ENCODE results near the gene HIGD2A. TPM values are rescaled to one million over a fixed set of nuclear protein-coding genes. Genes with fewer than 3 reads are reported as not detected.

Gene HIGD2A
- total and polyA plus RNA-seq, 2 of the 13 experiments (the other 11 are each of a cell fraction or from before 2014, with no cell fraction given) = 89.2 to 146 TPM

DNA sequence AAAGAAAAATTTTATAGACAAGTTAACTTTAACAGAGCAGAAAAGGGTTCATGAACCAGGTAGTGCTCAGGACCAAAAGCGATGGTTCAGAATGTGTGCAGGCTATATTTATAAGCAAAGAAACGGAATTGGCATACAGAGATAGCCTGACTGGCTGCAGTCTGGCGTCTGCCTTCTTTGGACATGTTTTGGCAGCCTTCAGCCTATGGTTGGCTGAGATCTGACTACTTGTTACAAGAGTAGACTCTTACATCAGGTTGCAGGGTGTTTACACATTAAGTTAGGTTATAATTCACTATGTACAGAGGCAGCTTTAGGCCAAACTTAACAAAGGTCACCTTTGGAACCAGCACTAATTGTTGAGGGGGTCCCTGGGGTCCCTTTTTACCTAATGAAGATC is 7.1 kb upstream of the HIGD2A start:
- Histone ChIP-seq H3K4me3 (replicated peaks in 1 of 3; ENCODE audit: insufficient read depth in 1 of 3, low read depth in 2 of 3, low read length in 3 of 3) (no peak overlapping the region), H2AFZ (ENCODE audit: low read length) (no peak overlapping the region), H3K4me2 (ENCODE audit: low read depth, low read length) (no peak overlapping the region), H3K79me2 (ENCODE audit: insufficient read depth, low read length) (peaks cover 16% of the 10 kb centered on the region), H3K9me3 (ENCODE audit: low read length) (no peaks in the 10 kb centered on the region), H3K27me3 (ENCODE audit: control insufficient read depth in 1 of 2, insufficient read depth in 2 of 2, low read length in 2 of 2) (no peaks in the 10 kb centered on the region), H3K4me1 (ENCODE audit: insufficient read depth, low read length) (peaks cover 8% of the 10 kb centered on the region), H3K27ac (ENCODE audit: extremely low read length, insufficient read depth, low read length) (no peak overlapping the region), H3K36me3 (replicated peaks in 1 of 2; ENCODE audit: control insufficient read depth in 1 of 2, insufficient read depth in 2 of 2, low read length in 2 of 2) (peaks cover 18 to 54% of the 10 kb centered on the region in 2 experiments), H3K9ac (ENCODE audit: insufficient read depth, low read depth, low read length) (no peak overlapping the region), H4K20me1 (ENCODE audit: insufficient read depth, low read length) (peaks cover 11% of the 10 kb centered on the region; the same call in 1 of the 2 replicates)
- FAIRE-seq = no peak
- no TSS peak for BruUV-seq (replicated peaks)
- no peak for ATAC-seq
- no peak for DNase-seq (ENCODE audit: low spot score)
- intact Hi-C loops (cut with micrococcal nuclease; ENCODE audit: unreplicated experiment) = no loop called here
- in situ Hi-C loops (cut with HindIII; ENCODE audit: extremely low pct_ligation_motif_present, low pct_unique_long_range_greater_than_20kb) = no loop called here
- TF ChIP-seq EZH2 (conservative IDR thresholded peaks at IDR 0.05; ENCODE audit: low read depth, low read length) = no peak
- TF ChIP-seq JUND (CRISPR knock-in tag; IDR thresholded peaks at IDR 0.05) = no peak
- no peak for TF ChIP-seq SNRNP70 (IDR thresholded peaks at IDR 0.05; ENCODE audit: low read depth, low read length)
- TF ChIP-seq MED13 (CRISPR knock-in tag; IDR thresholded peaks at IDR 0.05) = no peak
- WGBS (ENCODE audit: low lambda C conversion rate) = 92% methylated on average over 3 of the region's 3 CpGs
- ChIA-PET POLR2A (interaction anchor here (1.6 kb wide), 1 partner anchor 19 kb away, joined by 6 read pairs; the partner anchor contains the start of gene KIAA1191), CTCF (ENCODE audit: low intra/inter-chr PET ratio, low total read pairs) (no interaction called here)

- Histone ChIP-seq H3K4me2 (ENCODE audit: low read depth, low read length) (no peak overlapping the region), H4K20me1 (ENCODE audit: insufficient read depth, low read length) (peaks cover 11% of the 10 kb centered on the region; the same call in 1 of the 2 replicates), H3K79me2 (ENCODE audit: insufficient read depth, low read length) (peaks cover 21% of the 10 kb centered on the region), H3K27ac (ENCODE audit: extremely low read length, insufficient read depth, low read length) (no peak overlapping the region), H2AFZ (ENCODE audit: low read length) (no peak overlapping the region), H3K36me3 (replicated peaks in 1 of 2; ENCODE audit: control insufficient read depth in 1 of 2, insufficient read depth in 2 of 2, low read length in 2 of 2) (peaks cover 18 to 55% of the 10 kb centered on the region in 2 experiments), H3K27me3 (ENCODE audit: control insufficient read depth in 1 of 2, insufficient read depth in 2 of 2, low read length in 2 of 2) (no peaks in the 10 kb centered on the region), H3K9ac (ENCODE audit: insufficient read depth, low read depth, low read length) (no peak overlapping the region), H3K9me3 (ENCODE audit: low read length) (no peaks in the 10 kb centered on the region), H3K4me3 (replicated peaks in 1 of 3; ENCODE audit: insufficient read depth in 1 of 3, low read depth in 2 of 3, low read length in 3 of 3) (no peak overlapping the region), H3K4me1 (ENCODE audit: insufficient read depth, low read length) (peaks cover 14% of the 10 kb centered on the region)
- FAIRE-seq (no peak), DNase-seq (ENCODE audit: low spot score) (no peak), ATAC-seq (peak; percentile 24; the same call in 2 of the 3 replicates)
- BruUV-seq (replicated peaks) = no TSS peak
- ChIA-PET CTCF (ENCODE audit: low intra/inter-chr PET ratio, low total read pairs) (no interaction called here), POLR2A (interaction anchor here (1.6 kb wide), 1 partner anchor 20 kb away, joined by 6 read pairs; the partner anchor contains the start of gene KIAA1191)
- intact Hi-C loops (cut with micrococcal nuclease; ENCODE audit: unreplicated experiment) = no loop called here
- in situ Hi-C loops (cut with HindIII; ENCODE audit: extremely low pct_ligation_motif_present, low pct_unique_long_range_greater_than_20kb) = no loop called here
- 100% methylated on average over 2 of the region's 3 CpGs for WGBS (ENCODE audit: low lambda C conversion rate)
- TF ChIP-seq ZNF737 (CRISPR knock-in tag; IDR thresholded peaks at IDR 0.05; ENCODE audit: borderline replicate concordance) (no peak), ZSCAN12 (CRISPR knock-in tag; IDR thresholded peaks at IDR 0.05) (no peak), GLI4 (CRISPR knock-in tag; IDR thresholded peaks at IDR 0.05; ENCODE audit: borderline replicate concordance) (no peak), MXI1 (IDR thresholded peaks at IDR 0.05; ENCODE audit: borderline replicate concordance, low read depth, low read length) (no peak), THAP11 (CRISPR knock-in tag; IDR thresholded peaks at IDR 0.05) (no peak), ZNF543 (CRISPR knock-in tag; IDR thresholded peaks at IDR 0.05) (no peak), U2AF1 (optimal IDR thresholded peaks at IDR 0.05; ENCODE audit: low read depth, low read length) (no peak), AHR (CRISPR knock-in tag; IDR thresholded peaks at IDR 0.05) (no peak), ZNF775 (CRISPR knock-in tag; IDR thresholded peaks at IDR 0.05; ENCODE audit: borderline replicate concordance) (no peak), ZNF205 (CRISPR knock-in tag; IDR thresholded peaks at IDR 0.05) (no peak), KDM5A (IDR thresholded peaks at IDR 0.05; ENCODE audit: borderline replicate concordance, low read length) (no peak), PTBP1 (IDR thresholded peaks at IDR 0.05; ENCODE audit: low read depth, low read length, poor library complexity, severe bottlenecking) (no peak), AGO2 (optimal IDR thresholded peaks at IDR 0.05; ENCODE audit: low read depth, low read length) (no peak), ZNF781 (CRISPR knock-in tag; IDR thresholded peaks at IDR 0.05; ENCODE audit: borderline replicate concordance, not compliant biosample characterization) (no peak)
- TF ChIP-seq, protein P1, sequence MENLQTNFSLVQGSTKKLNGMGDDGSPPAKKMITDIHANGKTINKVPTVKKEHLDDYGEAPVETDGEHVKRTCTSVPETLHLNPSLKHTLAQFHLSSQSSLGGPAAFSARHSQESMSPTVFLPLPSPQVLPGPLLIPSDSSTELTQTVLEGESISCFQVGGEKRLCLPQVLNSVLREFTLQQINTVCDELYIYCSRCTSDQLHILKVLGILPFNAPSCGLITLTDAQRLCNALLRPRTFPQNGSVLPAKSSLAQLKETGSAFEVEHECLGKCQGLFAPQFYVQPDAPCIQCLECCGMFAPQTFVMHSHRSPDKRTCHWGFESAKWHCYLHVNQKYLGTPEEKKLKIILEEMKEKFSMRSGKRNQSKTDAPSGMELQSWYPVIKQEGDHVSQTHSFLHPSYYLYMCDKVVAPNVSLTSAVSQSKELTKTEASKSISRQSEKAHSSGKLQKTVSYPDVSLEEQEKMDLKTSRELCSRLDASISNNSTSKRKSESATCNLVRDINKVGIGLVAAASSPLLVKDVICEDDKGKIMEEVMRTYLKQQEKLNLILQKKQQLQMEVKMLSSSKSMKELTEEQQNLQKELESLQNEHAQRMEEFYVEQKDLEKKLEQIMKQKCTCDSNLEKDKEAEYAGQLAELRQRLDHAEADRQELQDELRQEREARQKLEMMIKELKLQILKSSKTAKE (CRISPR knock-in tag; IDR thresholded peaks at IDR 0.05; ENCODE audit: borderline replicate concordance) = no peak
Measured at GRCh38 chr5:176381979-176382378, 6.6 kb upstream of the HIGD2A start.

Measured in HepG2 (cell line).